Endodermal cell (in vitro differentiated cells): ENCODE measurements around the gene SPRR2E. TPM values are rescaled to one million over a fixed set of nuclear protein-coding genes. Genes with fewer than 3 reads are reported as not detected.

Source experiments
- DNase-seq: peaks from one replicate; pipeline ENCODE4 v3.0.0-alpha.2; 2017
- H3K27ac ChIP-seq: 2 replicates; pipeline ENCODE4 v1.5.1; 2013; ENCODE audit warnings: mild to moderate bottlenecking, low read depth, low read length, moderate library complexity
- H3K27me3 ChIP-seq: 2 replicates; pipeline ENCODE4 v1.6.1; 2013; ENCODE audit warnings: mild to moderate bottlenecking, low read length, moderate library complexity; ENCODE audit not compliant: insufficient read depth, control insufficient read depth, poor library complexity, severe bottlenecking
- H3K36me3 ChIP-seq: 2 replicates; pipeline ENCODE4 v1.7.0; 2013; ENCODE audit warnings: mild to moderate bottlenecking, low read length, moderate library complexity; ENCODE audit not compliant: control insufficient read depth, insufficient read depth
- H3K4me1 ChIP-seq: one replicate; pipeline ENCODE4 v1.7.0; 2013; ENCODE audit warnings: low read length; ENCODE audit not compliant: control insufficient read depth, insufficient read depth
- H3K4me3 ChIP-seq: 2 replicates; pipeline ENCODE4 v1.5.1; 2013; ENCODE audit warnings: mild to moderate bottlenecking, low read length, moderate library complexity
- H3K9ac ChIP-seq: 2 replicates; pipeline ENCODE4 v1.6.1; 2013; ENCODE audit warnings: mild to moderate bottlenecking, low read length, moderate library complexity; ENCODE audit not compliant: poor library complexity, severe bottlenecking; ENCODE audit errors: extremely low read depth
- H3K9me3 ChIP-seq: 2 replicates; pipeline ENCODE4 v1.6.1; 2013; ENCODE audit warnings: mild to moderate bottlenecking, low read length, moderate library complexity; ENCODE audit not compliant: control insufficient read depth
- H3K27ac Mint-ChIP-seq: 2 replicates; pipeline ENCODE4 v1.8.0; 2020; ENCODE audit warnings: mixed read lengths
- H3K27me3 Mint-ChIP-seq: 2 replicates; pipeline ENCODE4 v1.8.0; 2021; ENCODE audit warnings: mild to moderate bottlenecking, mixed read lengths; ENCODE audit not compliant: insufficient read depth
- H3K36me3 Mint-ChIP-seq: 2 replicates; pipeline ENCODE4 v1.8.0; 2020; ENCODE audit warnings: low read depth, mixed read lengths
- H3K4me1 Mint-ChIP-seq: 2 replicates; pipeline ENCODE4 v1.8.0; 2020; ENCODE audit warnings: mixed read lengths
- H3K4me3 Mint-ChIP-seq: 2 replicates; pipeline ENCODE4 v1.8.0; 2020; ENCODE audit warnings: mild to moderate bottlenecking, moderate library complexity, mixed read lengths
- H3K9me3 Mint-ChIP-seq: 2 replicates; pipeline ENCODE4 v1.8.0; 2020; ENCODE audit warnings: mild to moderate bottlenecking, mixed read lengths
- WGBS, 2 experiments: methylation state at CpG; one replicate each; pipeline versions ENCODE4 v1.1.5 to v1.1.7; 2013; ENCODE audit warnings: missing lambda C conversion rate in 2 of 2, mixed read lengths in 1 of 2; ENCODE audit not compliant: insufficient coverage in 1 of 2, insufficient read length in 1 of 2; 5-methylcytosine and 5-hydroxymethylcytosine counted together
- total RNA-seq, 2 donors: library from RNA; stranded (reverse); fragmentation: NEBNext Ultra II Directional in 1 of 2; extraction: Animal tissue kit (Norgen Biotek cat#: 25700) in 1 of 2; gene quantifications; 2 replicates in 1 of 2; 3 replicates in 1 of 2; pipeline ENCODE4 v1.2.1, GENCODE V29; 2021
- TF ChIP-seq, protein P1 (sequence below): fragments of 200-600 bp; sonication (generic); conservative IDR thresholded peaks from 2 replicates; pipeline ENCODE4 v1.5.0; 2021; ENCODE audit warnings: antibody characterized with exemption, mild to moderate bottlenecking

Gene SPRR2E
- total RNA-seq, 2 donors from 2014 or later: not detected

DNA sequence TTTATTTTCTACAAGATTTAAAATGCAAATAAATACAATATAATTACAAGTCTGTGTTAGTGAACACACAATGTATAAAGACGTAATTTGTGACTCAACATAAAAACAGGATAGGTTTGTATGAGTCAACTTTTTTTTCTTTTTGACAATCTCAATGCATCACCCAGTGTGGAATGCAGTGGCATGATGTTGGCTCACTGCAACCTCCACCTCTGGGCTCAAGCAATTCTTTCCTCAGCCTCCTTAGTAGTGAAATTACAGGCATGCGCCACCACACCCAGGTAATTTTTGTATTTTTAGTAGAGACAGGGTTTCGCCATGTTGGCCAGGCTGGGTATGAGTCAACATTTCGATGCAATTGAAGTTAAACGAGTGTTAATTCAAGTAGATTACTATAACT, 5.9 kb upstream of the SPRR2E start:
- Histone ChIP-seq H3K27me3 (no peaks in the 10 kb centered on the region), H3K9me3 (no peaks in the 10 kb centered on the region), H3K27ac (no peak overlapping the region), H3K4me1 (no peaks in the 10 kb centered on the region), H3K4me3 (no peak overlapping the region), H3K36me3 (no peaks in the 10 kb centered on the region), H3K9ac (no peak overlapping the region)
- Mint-ChIP-seq H3K36me3 (no peaks in the 10 kb centered on the region), H3K27me3 (no peaks in the 10 kb centered on the region), H3K4me3 (no peak overlapping the region), H3K9me3 (no peaks in the 10 kb centered on the region), H3K4me1 (no peaks in the 10 kb centered on the region), H3K27ac (no peak overlapping the region)
- DNase-seq: no peak
- TF ChIP-seq, protein P1, sequence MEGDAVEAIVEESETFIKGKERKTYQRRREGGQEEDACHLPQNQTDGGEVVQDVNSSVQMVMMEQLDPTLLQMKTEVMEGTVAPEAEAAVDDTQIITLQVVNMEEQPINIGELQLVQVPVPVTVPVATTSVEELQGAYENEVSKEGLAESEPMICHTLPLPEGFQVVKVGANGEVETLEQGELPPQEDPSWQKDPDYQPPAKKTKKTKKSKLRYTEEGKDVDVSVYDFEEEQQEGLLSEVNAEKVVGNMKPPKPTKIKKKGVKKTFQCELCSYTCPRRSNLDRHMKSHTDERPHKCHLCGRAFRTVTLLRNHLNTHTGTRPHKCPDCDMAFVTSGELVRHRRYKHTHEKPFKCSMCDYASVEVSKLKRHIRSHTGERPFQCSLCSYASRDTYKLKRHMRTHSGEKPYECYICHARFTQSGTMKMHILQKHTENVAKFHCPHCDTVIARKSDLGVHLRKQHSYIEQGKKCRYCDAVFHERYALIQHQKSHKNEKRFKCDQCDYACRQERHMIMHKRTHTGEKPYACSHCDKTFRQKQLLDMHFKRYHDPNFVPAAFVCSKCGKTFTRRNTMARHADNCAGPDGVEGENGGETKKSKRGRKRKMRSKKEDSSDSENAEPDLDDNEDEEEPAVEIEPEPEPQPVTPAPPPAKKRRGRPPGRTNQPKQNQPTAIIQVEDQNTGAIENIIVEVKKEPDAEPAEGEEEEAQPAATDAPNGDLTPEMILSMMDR: no peak
- WGBS, 2 experiments: 85 to 94% methylated on average over 2 to 5 of the region's 5 CpGs

DNA sequence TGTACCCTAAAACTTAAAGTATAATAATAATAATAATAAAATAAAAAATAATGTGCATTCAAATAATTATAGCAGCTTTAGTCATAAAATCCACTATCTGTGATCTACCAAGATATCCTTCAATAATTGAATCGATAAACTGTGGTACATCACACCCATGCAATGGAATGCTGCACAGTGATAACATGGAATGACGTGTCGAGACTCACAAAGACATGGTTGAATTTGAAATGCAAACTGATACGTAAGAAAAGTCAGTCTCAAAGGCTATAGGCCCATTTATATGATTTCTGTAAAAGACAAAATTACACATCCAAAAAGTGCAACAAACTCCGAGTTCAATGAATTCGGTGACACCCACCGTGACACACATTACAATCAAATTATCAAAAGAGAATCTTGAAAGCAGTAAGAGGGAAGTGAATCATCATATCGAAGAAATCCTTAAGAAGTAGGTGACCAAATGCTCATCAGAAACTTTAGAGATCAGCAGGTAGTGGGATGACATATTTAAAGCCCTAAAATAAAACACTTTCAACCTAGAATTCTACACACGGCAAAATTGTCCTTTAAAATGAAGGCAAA, 5.2 kb upstream of the SPRR2E start:
- H3K36me3 Mint-ChIP-seq: no peaks in the 10 kb centered on the region
- TF ChIP-seq, protein P1: no peak
- no peak overlapping the region for H3K4me3 ChIP-seq
- H3K27ac Mint-ChIP-seq: no peak overlapping the region
- H3K9me3 ChIP-seq: no peaks in the 10 kb centered on the region
- no peaks in the 10 kb centered on the region for H3K27me3 Mint-ChIP-seq
- 91 to 93% methylated on average over 4 to 9 of the region's 9 CpGs for WGBS, 2 experiments
- no peaks in the 10 kb centered on the region for H3K36me3 ChIP-seq
- H3K9me3 Mint-ChIP-seq: no peaks in the 10 kb centered on the region
- no peak overlapping the region for H3K27ac ChIP-seq
- H3K4me1 ChIP-seq: no peaks in the 10 kb centered on the region
- no peaks in the 10 kb centered on the region for H3K27me3 ChIP-seq
- no peak for DNase-seq
- no peaks in the 10 kb centered on the region for H3K4me1 Mint-ChIP-seq
- H3K9ac ChIP-seq: no peak overlapping the region
- no peak overlapping the region for H3K4me3 Mint-ChIP-seq

DNA sequence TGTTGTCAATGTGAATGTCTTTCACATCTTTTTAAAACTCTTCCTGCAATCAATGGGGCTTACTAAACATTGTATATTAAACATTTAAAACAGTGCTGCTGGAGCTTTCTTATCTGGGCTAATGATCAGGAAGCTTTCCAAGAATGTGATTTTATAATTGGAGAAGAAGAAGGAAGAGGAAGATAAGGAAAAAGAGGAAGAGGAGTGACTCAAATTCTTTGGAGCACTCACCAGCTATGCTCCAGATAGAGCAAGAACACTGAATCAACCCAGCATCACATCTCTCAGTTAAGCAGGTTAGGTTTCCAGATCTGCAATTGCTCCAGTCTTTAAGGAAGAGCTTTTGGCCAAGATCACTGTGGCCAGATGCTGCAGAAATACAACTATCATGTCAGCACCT, 1.4 kb upstream of the SPRR2E start:
- no peak overlapping the region for H3K4me3 Mint-ChIP-seq
- no peaks in the 10 kb centered on the region for H3K27me3 Mint-ChIP-seq

More for the DNA sequence above, 1.4 kb upstream of the SPRR2E start:
- Mint-ChIP-seq H3K36me3 (no peaks in the 10 kb centered on the region), H3K9me3 (no peaks in the 10 kb centered on the region), H3K27ac (no peak overlapping the region), H3K4me1 (no peaks in the 10 kb centered on the region)
- no peak for DNase-seq
- Histone ChIP-seq H3K27ac (no peak overlapping the region), H3K9me3 (no peaks in the 10 kb centered on the region), H3K9ac (no peak overlapping the region), H3K36me3 (no peaks in the 10 kb centered on the region), H3K4me1 (no peaks in the 10 kb centered on the region), H3K27me3 (no peaks in the 10 kb centered on the region), H3K4me3 (no peak overlapping the region)
- TF ChIP-seq, protein P1: no peak
